ENCODE results near the gene GRWD1.

The GRWD1 gene

DNA sequence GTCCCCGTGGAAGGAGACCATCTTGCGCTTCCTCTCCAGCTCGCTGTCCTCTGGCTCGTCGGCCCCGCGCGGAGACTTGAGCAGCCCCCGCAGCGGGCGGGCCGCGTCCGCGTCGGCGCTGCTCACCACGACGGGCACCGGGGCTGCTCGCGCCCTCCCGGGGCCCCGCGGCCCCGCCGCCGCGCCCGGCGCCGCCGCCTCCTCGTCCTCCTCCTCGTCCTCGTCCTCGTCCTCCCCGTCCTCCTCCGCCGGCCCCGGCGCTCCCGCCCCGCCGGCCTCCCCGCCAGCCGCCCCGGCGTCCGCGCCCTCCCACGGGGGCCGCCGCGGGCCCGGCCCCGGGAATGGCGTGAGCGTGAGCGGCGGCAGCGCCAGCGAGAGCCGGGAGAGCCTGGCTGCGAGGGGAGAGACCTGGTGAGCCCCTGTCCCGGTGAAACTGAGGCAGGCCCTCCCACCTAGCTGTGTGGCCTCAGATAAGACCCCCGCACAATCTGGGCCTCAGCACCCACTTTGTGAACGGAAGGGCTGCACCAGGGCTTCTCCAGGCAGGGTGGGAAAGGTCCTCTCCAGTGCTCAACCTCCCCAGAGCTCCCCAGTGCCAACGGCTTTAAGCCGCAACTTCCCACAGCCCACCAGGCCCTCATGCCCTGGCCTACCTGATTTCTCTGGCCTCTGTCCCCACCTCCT is 48.1 kb downstream of the GRWD1 start:
- in situ Hi-C loops (cut with MboI; ENCODE audit: low sequenced_read_pairs) = no loop called here

DNA sequence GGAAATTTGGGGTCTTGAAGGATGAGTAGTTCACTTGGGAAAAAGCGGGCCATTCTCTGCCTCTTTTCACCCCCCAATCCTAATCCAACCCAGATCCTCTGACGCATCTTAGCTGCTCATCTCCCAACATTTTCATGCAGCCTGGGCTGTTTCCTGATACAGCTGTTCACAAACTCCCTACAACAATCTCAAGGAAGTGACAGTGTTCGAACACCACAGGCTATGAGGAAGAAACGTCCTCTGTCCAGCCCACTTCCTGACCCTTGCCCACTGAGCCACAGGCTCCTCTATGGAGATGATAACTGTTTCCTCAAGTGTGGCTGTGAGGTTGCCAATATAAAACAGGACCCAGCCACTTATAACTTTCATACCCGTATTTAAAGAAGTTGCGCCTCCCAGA is 49.6 kb downstream of the GRWD1 start:
- in situ Hi-C loops (cut with MboI; ENCODE audit: low sequenced_read_pairs) = no loop called here

DNA sequence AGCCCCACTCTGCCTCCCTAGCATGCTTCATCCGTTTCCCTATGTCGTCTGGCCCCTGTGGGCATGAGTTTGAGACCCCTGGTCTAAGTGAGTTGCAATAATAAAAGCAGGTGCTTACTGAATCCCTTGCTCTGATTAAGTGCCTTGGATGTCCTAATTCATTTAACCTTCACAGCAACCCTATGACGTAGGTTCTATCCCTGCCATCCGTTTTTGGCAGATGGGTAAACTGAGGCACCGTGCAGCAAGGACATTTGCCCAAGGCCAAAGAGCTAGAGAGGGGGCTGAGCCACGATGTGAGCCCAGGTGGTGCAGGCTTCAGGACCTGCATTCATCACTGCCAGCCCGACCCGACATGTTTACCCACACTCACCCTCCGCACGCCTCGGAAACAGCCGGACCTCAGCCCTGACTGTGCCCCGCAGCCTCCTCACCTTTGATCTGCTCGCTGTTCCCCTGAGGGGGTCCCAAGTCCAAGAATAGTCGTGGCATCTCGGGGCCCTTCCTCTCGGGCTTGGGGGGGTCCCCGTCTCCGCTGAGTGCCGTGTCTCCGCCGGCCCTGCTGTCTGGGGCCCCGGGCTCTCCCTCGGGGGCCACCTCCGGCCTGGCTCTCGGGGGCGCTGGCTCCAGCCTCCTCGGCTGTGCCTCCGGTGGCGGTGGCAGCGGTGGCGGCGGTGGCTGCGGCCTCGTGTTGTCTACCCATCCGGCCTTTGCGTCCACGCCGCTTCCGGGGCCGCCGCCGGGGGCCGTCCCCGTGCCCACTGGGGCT is 51.4 kb downstream of the GRWD1 start:
- in situ Hi-C loops (cut with MboI; ENCODE audit: low sequenced_read_pairs) = no loop called here

DNA sequence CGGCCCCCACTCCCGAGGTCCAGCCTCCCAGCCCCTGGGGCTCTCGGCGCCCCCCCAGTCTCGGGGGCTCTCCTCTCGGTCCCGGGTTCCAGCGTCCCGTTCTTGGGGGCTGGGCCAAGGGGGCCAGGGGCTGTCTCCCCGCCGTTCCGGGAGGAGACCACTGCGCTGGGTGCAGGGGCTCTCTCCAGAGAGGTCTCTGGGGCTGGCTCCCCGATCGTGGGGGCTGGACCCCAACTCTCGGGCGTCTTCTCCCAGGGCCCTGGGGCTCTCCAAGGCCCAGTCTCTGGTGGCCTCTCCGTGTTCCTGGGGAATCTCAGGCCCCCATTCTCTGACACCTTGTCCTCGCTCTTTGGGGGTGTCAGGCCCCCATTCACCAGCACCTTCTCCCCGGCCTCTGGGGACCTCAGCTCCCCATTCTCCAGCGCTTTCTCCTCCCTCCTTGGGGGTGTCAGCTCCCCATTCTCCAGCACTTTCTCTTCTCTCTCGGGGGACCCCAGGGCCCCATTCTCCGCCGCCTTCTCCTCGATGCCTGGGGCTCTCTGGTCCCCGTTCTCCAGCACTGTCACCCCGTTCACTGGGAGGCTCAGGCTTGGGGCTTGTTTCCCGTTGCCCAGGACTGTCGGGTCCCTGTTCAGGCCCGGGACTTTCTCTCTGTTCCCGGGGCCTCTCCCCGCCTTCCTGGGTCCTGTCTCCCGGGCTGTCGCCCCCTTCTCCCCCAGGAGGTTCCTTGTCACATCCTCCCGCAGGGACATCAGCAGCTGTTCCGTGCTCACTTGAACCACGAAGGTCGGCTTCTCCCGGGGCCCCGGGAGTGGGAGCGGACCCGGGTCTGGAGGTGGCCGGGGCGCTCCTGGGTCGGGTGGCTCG is 52.2 kb downstream of the GRWD1 start:
- in situ Hi-C loops (cut with MboI; ENCODE audit: low sequenced_read_pairs) = no loop called here

DNA sequence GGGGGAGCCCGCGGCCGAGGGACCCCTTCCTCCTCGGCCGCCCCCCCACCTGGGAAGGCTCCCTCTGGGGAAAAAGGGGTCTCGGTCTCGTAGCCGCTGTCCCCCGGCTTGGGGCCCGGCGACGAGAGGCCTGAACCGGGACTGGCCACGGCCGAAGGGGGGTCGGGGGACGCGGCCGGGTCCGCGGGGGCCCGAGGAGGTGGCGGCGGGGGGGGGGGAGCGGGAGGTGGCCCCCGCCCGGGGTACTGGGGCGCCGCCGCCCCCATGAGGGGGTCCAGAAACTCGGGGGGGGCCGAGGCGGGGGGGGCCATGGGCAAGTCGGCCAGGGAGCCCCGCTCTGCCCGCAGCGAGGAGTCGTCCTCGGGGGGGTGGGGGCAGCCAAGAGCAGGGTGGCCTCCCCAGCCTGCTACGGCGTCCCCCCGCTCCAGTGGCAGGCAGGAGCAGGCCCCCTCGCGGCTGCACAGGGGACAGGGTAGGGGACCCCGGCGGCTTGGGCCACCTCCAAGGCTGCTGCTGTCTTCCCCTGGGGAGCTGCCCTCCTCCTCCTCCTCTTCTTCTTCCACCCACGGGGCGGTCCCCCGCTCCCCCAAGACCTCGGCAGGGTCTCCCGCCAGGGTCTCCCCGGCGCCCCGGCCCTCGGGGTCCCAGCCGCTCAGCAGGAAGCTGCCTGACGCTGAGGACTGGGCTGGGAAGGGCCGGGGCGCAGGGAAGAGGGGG is 53.0 kb downstream of the GRWD1 start:
- in situ Hi-C loops (cut with MboI; ENCODE audit: low sequenced_read_pairs) = no loop called here

DNA sequence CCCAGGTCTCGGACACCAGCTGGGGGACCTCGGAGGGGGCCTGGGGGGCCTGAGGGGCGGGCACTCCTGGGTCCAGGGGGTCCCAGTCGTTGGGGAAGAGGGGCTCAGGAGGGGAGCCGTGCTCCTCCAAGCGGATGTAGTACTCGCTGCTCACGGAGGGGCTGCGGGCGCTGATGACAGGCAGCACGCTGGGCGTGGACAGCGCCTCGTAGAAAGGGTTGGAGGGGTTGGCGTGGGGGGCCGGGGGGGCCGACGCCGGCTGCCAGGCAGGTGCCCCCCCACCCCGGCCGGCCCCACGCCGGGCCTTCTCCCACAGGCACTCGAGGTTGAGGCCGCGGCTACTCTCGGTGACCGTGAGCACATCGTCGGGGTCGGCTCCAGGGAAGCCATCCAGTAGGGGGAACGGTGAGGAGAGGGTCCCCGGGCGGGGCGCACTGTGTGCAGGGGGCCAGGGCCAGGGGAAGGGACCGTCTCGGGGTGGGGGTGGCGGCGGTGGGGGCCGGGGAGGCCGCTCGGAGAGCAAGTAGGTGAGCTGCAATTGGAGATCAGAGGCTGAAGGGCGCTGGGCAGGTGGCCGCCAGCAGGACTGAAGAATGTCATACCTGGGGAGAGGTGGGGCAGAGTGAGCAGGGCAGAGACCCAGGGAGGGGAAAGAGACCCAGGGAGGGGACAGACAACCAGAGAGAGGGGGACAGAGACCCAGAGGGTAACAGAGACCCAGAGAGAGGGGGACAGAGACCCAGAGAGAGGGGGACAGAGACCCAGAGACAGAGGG is 53.7 kb downstream of the GRWD1 start:
- in situ Hi-C loops (cut with MboI; ENCODE audit: low sequenced_read_pairs) = no loop called here

DNA sequence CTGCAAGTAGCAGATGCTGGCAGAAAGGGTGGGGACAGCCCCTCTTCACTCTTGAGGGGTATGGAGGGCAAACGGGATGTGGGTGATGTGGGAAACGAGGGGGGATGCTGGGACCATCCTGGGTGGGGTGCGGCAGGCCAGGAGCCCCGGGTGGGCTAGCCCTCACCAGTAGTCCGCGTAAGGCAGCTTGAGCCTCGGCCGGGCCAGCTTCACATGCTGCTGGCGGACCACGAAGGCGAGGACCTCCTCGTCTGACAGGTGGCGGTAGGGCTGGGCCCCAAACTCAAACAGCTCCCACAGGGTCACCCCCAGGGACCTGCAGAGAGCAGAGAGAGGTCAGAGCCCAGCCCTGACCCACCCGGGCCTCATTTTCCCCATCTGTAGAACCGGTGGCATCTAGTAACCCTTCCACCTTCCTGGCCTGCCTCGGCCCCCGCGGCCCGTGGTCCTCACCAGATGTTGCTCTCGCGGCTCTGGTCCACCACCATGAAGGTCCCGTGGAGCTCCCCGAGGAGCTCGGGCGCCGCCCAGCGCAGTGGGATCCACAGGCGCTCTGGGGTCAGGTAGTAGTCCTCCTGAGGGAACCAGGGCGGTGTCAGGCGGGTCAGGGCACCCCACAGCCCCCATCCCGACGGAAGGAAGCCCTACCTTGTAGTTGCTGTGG is 55.2 kb downstream of the GRWD1 start:
- in situ Hi-C loops (cut with MboI; ENCODE audit: low sequenced_read_pairs) = no loop called here

DNA sequence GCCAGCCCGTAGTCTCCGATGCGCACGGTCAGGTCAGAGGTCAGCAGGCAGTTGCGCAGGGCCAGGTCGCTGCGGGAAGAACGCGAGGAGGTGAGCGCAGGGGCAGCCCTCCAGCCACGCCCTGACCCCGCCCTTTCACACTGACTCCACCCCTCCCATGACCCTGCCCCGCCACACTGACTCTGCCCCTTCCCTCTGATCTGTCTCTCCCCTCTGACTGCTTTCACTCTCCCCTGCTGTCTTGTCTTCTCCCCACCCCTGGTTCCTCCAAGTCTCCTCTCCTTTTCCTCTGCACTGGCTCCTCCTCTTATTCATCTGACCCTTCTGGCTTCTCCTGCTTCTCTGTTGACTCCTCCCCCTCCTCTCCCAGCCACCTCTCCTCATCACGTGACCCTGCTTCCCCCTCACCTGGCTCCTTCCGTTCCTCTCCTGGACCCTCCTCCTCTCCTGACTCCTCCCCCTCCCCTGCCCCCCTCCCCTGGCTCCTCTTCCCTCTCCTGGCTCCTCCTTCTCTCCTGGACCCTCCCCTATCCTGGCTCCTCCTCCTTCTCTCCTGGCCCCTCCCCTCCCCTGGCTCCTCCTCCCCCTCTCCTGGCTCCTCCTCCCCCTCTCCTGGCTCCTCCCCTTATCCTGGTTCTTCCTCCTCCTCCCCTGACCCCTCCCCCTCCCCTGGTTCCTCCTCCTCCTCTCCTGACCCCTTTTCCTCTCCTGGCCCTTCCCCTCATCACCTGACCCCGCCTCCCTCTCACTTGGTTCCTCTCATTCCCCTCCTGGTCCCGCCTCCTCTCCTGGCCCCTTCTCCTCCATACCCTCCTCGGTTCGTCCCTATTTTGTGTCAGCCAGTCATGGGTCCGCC is 55.9 kb downstream of the GRWD1 start:
- in situ Hi-C loops (cut with MboI; ENCODE audit: low sequenced_read_pairs) = no loop called here

DNA sequence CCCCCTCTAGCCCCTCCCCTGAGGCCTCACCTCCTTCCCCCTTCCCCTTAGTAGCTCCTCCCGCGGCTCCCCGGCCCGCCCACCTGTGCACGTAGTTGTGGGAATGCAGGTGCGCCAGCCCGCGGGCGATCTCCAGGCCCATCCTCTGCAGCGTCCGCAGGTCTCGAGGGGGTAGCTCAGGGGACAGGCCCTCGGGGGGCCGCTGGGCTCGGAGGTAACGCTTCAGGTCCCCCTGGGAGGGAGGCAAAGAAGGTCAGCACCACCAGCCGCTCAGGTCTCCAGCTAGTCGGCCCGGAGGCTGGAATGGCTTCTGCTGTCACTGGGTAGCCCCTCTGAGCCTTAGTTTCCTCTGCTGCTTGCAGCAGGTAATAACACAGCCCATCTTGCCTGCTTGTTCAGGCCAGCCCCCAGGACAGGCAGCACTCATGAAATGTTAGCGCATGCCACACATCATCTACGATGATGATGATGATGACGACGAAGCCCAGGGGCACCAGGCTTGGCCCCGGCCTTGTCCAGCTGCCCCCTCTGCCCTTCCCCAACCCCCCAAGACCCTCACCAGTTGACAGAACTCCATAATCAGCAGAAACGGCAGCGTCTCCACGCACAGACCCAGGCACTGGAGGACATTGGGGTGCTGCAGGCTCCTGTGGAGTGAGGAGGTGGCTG is 56.7 kb downstream of the GRWD1 start:
- in situ Hi-C loops (cut with MboI; ENCODE audit: low sequenced_read_pairs) = no loop called here

DNA sequence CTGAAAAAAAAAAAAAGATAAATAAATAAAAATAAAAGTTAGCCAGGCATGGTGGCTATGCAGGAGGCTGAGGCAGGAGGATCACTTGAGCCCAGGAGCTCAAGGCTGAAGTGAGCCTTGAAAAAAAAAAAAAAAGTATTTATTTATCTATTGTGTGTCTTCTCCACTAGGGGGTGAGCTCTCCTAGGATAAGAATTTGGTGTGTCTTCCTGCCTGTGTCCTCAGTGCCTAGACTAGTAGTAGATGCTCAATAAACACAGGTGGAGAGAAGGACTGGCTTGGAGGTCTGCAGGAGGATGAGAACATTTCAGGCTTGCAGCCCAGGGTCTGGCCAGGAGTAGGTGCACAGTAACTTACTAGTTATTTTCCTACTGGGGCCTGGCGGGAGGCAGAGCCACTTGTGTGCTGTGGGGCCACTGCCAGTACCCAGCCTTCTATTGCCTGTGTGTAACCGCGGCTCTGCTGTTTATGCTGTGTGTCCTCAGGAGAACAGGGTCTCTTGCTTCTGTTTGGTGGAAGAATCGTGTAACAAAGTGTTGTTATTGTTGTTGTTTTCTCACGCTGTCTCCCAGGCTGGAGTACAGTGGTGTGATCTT is 60.5 kb downstream of the GRWD1 start:
- in situ Hi-C loops (cut with MboI; ENCODE audit: low sequenced_read_pairs) = no loop called here

Data from hTERT RPE-1 (cell line).